ENCODE results near the gene C9orf85. TPM values are rescaled to one million over a fixed set of nuclear protein-coding genes. Genes with fewer than 3 reads are reported as not detected.

C9orf85 gene
- total and polyA plus RNA-seq, 2 donors (not counting 3 experiments of a cell fraction or from before 2014, with no cell fraction given) = 8.3 to 11.3 TPM

DNA sequence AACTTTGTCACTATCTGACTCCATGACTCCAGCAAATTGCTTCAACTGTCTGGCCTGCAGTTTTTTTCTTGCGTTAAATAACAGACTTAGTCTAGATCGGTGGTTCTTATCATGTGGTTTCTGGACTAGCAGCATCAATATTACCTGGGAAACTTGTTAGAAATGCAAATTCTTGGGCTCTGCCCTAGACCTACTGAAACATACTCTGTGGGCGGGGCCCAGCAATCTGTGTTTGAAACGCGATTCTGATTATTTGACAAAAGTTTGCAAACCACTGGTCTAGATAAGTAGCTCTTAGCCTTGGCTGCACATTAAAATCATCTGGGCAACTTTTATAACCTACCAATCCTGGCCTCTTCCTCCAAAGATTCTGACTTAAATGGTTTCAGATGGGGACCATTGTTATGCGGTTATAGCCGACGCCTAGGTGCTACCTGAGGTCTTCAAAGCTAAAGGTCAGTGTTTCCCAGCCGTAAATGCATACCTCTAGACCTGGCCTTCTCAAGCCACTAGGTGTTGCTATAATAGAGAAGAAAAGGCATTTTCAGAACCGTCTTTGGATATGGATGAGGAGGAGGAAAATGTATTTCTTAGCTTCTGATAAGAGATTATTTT is 74.0 kb downstream of the C9orf85 start:
- H3K4me2 ChIP-seq (ENCODE audit: insufficient read depth, low read length) = no peak overlapping the region
- POLR2A ChIA-PET = no interaction called here
- no peaks in the 10 kb centered on the region for H3K79me2 ChIP-seq (ENCODE audit: control insufficient read depth, insufficient read depth, low read length)
- FAIRE-seq (no peak), DNase-seq (ENCODE audit: low read depth, low spot score) (no peak)
- H3K9me1 ChIP-seq (replicated peaks; ENCODE audit: control insufficient read depth, extremely low read depth, insufficient read depth, low read length) = no peaks in the 10 kb centered on the region
- H4K20me1 ChIP-seq (replicated peaks; ENCODE audit: control insufficient read depth, extremely low read depth, insufficient read depth, low read length) = no peaks in the 10 kb centered on the region
- H3K4me3 ChIP-seq (replicated peaks in 1 of 3; ENCODE audit: insufficient read depth in 1 of 3, low read depth in 1 of 3, low read length in 3 of 3) = no peak overlapping the region
- no peak overlapping the region for H3K27ac ChIP-seq (ENCODE audit: insufficient read depth, low read depth, low read length)
- H3K27me3 ChIP-seq (ENCODE audit: control insufficient read depth in 2 of 2, insufficient read depth in 2 of 2, low read length in 2 of 2) = no peaks in the 10 kb centered on the region
- TF ChIP-seq, protein P1, sequence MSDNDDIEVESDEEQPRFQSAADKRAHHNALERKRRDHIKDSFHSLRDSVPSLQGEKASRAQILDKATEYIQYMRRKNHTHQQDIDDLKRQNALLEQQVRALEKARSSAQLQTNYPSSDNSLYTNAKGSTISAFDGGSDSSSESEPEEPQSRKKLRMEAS (IDR thresholded peaks at IDR 0.05; ENCODE audit: insufficient read depth, insufficient read length) = no peak
- TF ChIP-seq EZH2 (IDR thresholded peaks at IDR 0.05; ENCODE audit: borderline replicate concordance, low read depth, low read length, severe bottlenecking) = no peak
- TF ChIP-seq MYC (IDR thresholded peaks at IDR 0.05; ENCODE audit: low read depth, low read length) = no peak
- TF ChIP-seq POLR2A (IDR thresholded peaks at IDR 0.05; ENCODE audit: low read depth, low read length) = no peak
- no peak for TF ChIP-seq FOS (IDR thresholded peaks at IDR 0.05; ENCODE audit: borderline replicate concordance, insufficient read depth, low read length)
- no peak for TF ChIP-seq GATA2 (IDR thresholded peaks at IDR 0.05; ENCODE audit: insufficient read depth, insufficient read length, low read depth, low read length)
- no peak for TF ChIP-seq POLR2AphosphoS5 (IDR thresholded peaks at IDR 0.05; ENCODE audit: insufficient read depth, low read depth, low read length)
- TF ChIP-seq, protein P2, sequence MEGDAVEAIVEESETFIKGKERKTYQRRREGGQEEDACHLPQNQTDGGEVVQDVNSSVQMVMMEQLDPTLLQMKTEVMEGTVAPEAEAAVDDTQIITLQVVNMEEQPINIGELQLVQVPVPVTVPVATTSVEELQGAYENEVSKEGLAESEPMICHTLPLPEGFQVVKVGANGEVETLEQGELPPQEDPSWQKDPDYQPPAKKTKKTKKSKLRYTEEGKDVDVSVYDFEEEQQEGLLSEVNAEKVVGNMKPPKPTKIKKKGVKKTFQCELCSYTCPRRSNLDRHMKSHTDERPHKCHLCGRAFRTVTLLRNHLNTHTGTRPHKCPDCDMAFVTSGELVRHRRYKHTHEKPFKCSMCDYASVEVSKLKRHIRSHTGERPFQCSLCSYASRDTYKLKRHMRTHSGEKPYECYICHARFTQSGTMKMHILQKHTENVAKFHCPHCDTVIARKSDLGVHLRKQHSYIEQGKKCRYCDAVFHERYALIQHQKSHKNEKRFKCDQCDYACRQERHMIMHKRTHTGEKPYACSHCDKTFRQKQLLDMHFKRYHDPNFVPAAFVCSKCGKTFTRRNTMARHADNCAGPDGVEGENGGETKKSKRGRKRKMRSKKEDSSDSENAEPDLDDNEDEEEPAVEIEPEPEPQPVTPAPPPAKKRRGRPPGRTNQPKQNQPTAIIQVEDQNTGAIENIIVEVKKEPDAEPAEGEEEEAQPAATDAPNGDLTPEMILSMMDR (IDR thresholded peaks at IDR 0.05; ENCODE audit: extremely low read depth in 1 of 2, insufficient read depth in 1 of 2, low read depth in 1 of 2, low read length in 2 of 2) = no peak
- TF ChIP-seq JUN (IDR thresholded peaks at IDR 0.05; ENCODE audit: borderline replicate concordance, insufficient read depth, insufficient read length, low read depth) = no peak
- H3K9ac ChIP-seq (replicated peaks; ENCODE audit: extremely low read depth, insufficient read depth, low read length) = no peak overlapping the region
- no peaks in the 10 kb centered on the region for H3K4me1 ChIP-seq (ENCODE audit: control insufficient read depth, extremely low read depth, insufficient read depth, low read length)
- CTCF ChIA-PET = no interaction called here
- H3K36me3 ChIP-seq (ENCODE audit: control insufficient read depth in 2 of 2, extremely low read depth in 1 of 2, insufficient read depth in 2 of 2, low read length in 2 of 2) = no peaks in the 10 kb centered on the region
- dilution Hi-C loops (cut with MboI; ENCODE audit: extremely low pct_ligation_motif_present, low sequenced_read_pairs) (no loop called here), intact Hi-C loops (cut with micrococcal nuclease) (no loop called here)
- H2AFZ ChIP-seq (ENCODE audit: low read depth, low read length) = no peak overlapping the region
- H3K9me3 ChIP-seq (replicated peaks; ENCODE audit: control insufficient read depth, insufficient read depth, low read length) = no peaks in the 10 kb centered on the region
- BruUV-seq (replicated peaks) = no TSS peak
